Neural progenitor cell (in vitro differentiated cells): ENCODE results near the gene GSDMA.

ENCODE experiments used
- EZH2 ChIP-seq: fragments of 200-600 bp; sonication (generic); IDR thresholded peaks from 2 replicates; pipeline ENCODE4 v1.6.1; 2017; ENCODE audit warnings: antibody characterized with exemption, mild to moderate bottlenecking, moderate library complexity
- EZH2phosphoT487 ChIP-seq: fragments of 200-600 bp; sonication (generic); IDR thresholded peaks from 2 replicates; pipeline ENCODE4 v1.6.1; 2017; ENCODE audit warnings: antibody characterized with exemption
- TF ChIP-seq, protein P1 (sequence below): fragments of 200-600 bp; sonication (generic); IDR thresholded peaks from 2 replicates; pipeline ENCODE4 v1.5.1; 2017; ENCODE audit warnings: antibody characterized with exemption, mild to moderate bottlenecking

DNA sequence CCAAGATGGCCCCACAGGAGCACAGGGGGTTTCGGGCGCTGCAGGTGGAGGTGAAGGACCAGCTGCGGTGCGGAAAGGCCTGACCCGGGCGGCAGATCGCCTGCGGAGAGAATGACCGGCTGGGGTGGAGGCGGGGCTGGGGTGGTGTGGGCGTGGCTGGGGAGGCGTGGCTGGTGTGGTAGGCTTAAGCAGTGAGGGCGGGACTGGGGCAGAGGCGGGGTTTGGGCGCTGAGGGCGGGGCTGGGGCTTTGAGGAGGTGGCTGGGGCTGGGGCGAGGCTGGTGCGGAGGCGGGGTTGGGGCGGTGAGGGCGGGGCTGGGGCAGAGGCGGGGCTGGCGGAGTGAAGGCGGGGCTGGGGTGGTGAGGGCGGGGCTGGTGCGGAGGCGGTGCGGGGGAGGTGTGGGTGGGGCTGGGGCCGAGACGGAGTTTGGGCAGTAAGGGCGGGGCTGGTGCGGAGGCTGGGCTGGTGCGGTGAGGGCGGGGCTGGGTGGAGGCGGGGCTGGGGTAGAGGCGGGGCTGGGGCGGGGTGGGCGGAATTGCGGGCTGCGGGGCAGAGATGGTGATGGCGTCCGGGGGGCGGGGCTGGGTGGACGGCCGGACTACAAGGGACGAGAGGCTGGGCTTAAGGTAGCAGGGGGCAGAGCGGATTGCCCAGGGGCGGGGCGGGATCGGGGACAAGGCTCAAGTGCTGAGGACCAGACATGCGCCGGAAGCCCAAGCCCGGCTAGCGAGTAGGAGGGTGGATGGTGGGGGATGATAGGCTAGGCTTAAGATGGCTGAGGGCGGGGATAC lies 9.9 kb upstream of the GSDMA start:
- TF ChIP-seq EZH2: no peak
- TF ChIP-seq, protein P1, sequence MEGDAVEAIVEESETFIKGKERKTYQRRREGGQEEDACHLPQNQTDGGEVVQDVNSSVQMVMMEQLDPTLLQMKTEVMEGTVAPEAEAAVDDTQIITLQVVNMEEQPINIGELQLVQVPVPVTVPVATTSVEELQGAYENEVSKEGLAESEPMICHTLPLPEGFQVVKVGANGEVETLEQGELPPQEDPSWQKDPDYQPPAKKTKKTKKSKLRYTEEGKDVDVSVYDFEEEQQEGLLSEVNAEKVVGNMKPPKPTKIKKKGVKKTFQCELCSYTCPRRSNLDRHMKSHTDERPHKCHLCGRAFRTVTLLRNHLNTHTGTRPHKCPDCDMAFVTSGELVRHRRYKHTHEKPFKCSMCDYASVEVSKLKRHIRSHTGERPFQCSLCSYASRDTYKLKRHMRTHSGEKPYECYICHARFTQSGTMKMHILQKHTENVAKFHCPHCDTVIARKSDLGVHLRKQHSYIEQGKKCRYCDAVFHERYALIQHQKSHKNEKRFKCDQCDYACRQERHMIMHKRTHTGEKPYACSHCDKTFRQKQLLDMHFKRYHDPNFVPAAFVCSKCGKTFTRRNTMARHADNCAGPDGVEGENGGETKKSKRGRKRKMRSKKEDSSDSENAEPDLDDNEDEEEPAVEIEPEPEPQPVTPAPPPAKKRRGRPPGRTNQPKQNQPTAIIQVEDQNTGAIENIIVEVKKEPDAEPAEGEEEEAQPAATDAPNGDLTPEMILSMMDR: no peak
- no peak for TF ChIP-seq EZH2phosphoT487
